Measurements from ENCODE around the gene HMHB1.

HMHB1 gene

DNA sequence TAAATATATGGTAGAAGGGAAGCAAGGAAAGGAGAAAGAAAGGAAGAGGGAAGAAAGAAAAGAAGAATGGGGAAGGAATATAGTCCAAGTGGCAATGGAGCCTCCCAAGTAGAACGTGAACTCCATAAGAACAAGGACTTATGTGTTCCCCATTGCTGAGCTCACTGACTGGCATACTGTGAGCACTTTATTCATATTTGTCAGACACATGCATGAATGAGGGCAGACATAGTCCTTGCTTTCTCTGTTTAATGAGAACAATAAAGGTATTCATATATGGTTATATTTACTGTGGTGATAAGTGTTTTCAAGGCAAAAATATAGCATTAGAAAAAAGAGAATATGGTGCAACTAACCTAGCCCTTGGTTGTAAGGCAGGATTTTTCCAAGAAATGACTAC is 23.6 kb upstream of the HMHB1 start:
- H3K4me3 ChIP-seq (ENCODE audit: low read depth, low read length) = no peak overlapping the region
- TF ChIP-seq CTCF (IDR thresholded peaks at IDR 0.05; ENCODE audit: borderline replicate concordance, insufficient read depth, low read depth, low read length) = no peak

DNA sequence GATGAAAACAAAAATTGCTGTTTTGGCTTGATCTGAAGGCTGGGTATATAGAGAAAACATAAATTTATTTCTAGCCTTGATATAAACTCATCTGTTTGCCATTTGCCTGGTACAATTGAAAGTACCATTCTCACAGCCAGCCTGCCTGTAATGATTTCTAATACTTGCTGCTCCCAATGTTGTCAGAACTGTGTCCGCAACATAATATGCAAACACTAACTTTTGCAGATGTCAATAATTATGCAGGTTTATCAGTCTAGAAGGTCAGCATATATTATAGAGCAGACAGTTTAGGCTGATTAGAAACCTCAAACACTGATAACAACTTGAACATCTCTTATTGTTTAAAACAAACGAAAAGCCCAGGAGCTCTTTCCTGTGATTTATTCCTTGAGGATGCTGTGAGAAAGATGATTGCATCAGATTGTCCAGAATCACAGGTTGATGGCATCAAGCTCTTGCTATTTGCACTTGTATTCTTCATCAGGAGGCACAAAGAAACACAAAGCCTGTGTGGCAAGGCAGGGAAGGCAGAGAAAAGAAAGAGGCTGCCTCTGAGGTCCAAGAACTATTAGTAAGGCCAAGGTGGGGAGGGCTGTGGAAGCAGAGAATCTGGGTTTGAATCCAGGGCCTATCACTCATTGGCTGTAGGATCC is 21.4 kb upstream of the HMHB1 start:
- no peak overlapping the region for H3K4me3 ChIP-seq (ENCODE audit: low read depth, low read length)
- TF ChIP-seq CTCF (IDR thresholded peaks at IDR 0.05; ENCODE audit: borderline replicate concordance, insufficient read depth, low read depth, low read length) = no peak

GRCh38 chr5:143791848-143792731 is 19.9 kb upstream of the HMHB1 start:
- peak overlapping the region; percentile 7 for H3K4me3 ChIP-seq (ENCODE audit: low read depth, low read length)
- no peak for TF ChIP-seq CTCF (IDR thresholded peaks at IDR 0.05; ENCODE audit: borderline replicate concordance, insufficient read depth, low read depth, low read length)

GRCh38 chr5:143793249-143793648 is 18.7 kb upstream of the HMHB1 start:
- H3K4me3 ChIP-seq (ENCODE audit: low read depth, low read length) = no peak overlapping the region
- no peak for TF ChIP-seq CTCF (IDR thresholded peaks at IDR 0.05; ENCODE audit: borderline replicate concordance, insufficient read depth, low read depth, low read length)

GRCh38 chr5:143796125-143796524 is 15.8 kb upstream of the HMHB1 start:
- no peak overlapping the region for H3K4me3 ChIP-seq (ENCODE audit: low read depth, low read length)
- no peak for TF ChIP-seq CTCF (IDR thresholded peaks at IDR 0.05; ENCODE audit: borderline replicate concordance, insufficient read depth, low read depth, low read length)

DNA sequence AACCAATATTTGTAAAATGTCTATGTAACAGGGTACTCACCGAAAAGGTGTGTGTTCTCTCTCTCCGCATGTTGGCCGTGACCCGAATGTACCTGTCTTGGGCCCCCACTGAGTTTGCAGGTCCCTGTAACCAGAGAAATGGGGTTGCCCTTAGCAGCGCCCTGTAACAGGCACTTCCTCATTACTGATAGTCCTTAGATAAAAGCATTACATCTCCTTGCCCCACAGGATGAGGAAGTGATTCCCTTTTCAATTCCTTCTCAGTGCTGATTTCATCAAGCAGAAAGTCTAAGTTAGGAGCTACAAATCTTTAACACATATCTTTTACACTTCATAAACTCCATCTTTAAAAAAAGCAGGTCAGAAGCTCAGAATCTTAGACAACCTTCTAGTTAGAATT is 15.2 kb upstream of the HMHB1 start:
- no peak overlapping the region for H3K4me3 ChIP-seq (ENCODE audit: low read depth, low read length)
- no peak for TF ChIP-seq CTCF (IDR thresholded peaks at IDR 0.05; ENCODE audit: borderline replicate concordance, insufficient read depth, low read depth, low read length)

- H3K4me3 ChIP-seq (ENCODE audit: low read depth, low read length) = no peak overlapping the region
- no peak for TF ChIP-seq CTCF (IDR thresholded peaks at IDR 0.05; ENCODE audit: borderline replicate concordance, insufficient read depth, low read depth, low read length)
Observed at GRCh38 chr5:143800715-143801114, 11.2 kb upstream of the HMHB1 start.
